ENCODE data around the gene OTC.

The OTC gene

DNA sequence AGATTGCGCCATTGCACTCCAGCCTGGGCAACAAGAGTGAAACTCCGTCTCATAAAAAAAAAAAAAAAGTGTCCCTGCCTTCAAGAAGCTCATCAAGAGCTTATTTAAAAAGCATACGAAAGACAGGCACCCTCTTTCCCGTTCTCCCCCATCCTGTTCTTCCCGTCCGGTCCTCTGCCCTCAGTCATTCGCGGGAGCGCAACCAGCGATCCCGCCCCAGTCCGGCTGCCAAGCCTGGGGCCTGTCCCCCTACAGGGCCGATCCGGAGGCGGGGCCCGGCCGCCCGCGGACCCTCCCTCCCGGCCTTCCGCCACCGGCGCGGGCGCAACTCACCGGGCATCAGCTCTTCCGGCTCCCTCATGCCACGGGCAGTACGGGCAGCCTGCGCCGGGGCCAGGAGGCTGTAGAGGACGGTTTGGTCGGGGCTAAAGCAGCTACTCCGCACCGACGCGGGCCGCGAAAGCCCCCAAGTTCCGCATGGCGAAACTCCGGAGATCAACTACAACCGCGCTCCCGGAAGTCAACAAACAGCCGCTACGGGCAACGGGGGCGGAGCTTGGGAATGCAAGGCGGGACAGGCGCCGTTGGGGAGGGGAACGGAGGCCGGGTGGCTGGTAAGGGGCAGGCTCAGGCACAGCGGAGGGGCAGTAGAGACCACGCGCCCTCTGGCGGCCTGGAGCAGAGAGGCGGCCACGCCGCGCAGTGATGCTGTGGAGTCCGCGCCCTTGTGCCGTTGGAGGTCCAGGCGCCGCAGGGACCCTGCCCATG is 25.2 kb upstream of the OTC start, which contains the start of gene RPGR:
Gene RPGR, minus strand, starts transcription at position 503 of the 768 bp plus-strand sequence. Its CDS starts 142 bp downstream, at position 361.
- Histone ChIP-seq H3K27me3 (no peaks in the 10 kb centered on the region), H3K4me3 (peak within 1 kb of the TSS; percentile 71 to 73), H3K27ac (peak within 1 kb of the TSS; percentile 89 to 90), H3K4me1 (peaks cover 0 to 8% (median 0%) of the 10 kb centered on the region in 4 donors), H3K36me3 (no peaks in the 10 kb centered on the region), H3K9me3 (no peaks in the 10 kb centered on the region)
- DNase-seq: peak; percentile 94 to 96
- intact Hi-C loops (cut with DNase I; ENCODE audit: low total_unique reads): no loop called here
- TF ChIP-seq, protein P1, sequence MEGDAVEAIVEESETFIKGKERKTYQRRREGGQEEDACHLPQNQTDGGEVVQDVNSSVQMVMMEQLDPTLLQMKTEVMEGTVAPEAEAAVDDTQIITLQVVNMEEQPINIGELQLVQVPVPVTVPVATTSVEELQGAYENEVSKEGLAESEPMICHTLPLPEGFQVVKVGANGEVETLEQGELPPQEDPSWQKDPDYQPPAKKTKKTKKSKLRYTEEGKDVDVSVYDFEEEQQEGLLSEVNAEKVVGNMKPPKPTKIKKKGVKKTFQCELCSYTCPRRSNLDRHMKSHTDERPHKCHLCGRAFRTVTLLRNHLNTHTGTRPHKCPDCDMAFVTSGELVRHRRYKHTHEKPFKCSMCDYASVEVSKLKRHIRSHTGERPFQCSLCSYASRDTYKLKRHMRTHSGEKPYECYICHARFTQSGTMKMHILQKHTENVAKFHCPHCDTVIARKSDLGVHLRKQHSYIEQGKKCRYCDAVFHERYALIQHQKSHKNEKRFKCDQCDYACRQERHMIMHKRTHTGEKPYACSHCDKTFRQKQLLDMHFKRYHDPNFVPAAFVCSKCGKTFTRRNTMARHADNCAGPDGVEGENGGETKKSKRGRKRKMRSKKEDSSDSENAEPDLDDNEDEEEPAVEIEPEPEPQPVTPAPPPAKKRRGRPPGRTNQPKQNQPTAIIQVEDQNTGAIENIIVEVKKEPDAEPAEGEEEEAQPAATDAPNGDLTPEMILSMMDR (IDR thresholded peaks at IDR 0.05): peak; percentile 67 to 71

DNA sequence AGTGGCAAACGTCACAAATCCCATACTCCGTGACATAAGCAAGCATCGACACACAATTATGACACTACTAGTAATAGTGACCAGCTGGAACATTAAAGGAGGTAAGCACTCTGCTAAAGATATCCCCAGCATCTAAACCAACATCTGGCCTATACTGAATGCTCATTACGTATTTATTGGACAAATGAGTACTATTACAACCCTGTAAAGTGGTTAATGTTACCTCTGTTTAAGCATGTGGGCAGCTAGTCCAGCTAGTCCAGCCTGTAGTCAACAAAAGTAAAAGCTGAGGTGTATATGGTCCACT is 24.7 kb upstream of the OTC start:
- H3K36me3 ChIP-seq: no peaks in the 10 kb centered on the region
- intact Hi-C loops (cut with DNase I; ENCODE audit: low total_unique reads): no loop called here
- H3K4me3 ChIP-seq: peak overlapping the region; percentile 71 to 73
- TF ChIP-seq, protein P1 (IDR thresholded peaks at IDR 0.05): no peak
- no peaks in the 10 kb centered on the region for H3K27me3 ChIP-seq
- H3K27ac ChIP-seq: peak overlapping the region; percentile 89 to 90
- no peaks in the 10 kb centered on the region for H3K9me3 ChIP-seq
- peaks cover 0 to 8% (median 0%) of the 10 kb centered on the region in 4 donors for H3K4me1 ChIP-seq
- no peak for DNase-seq

DNA sequence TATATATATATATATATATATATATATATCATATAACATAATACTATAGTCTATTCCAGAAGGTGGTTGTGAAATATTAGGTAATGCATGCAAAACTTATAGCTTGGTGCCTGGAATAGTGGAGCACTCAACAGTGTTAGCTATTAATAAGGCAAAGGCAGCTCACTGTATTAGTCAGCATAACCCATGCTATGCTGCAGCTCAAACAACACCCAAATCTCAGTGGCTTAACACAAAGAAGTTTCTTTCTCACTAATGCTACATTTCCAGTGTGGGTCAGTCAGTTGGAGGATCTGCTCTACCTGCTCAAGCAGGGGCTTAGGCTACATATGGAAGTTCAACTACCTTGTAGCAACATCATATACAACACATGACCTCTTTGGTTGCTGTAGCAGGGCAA is 19.9 kb upstream of the OTC start:
- TF ChIP-seq, protein P1 (IDR thresholded peaks at IDR 0.05): no peak
- Histone ChIP-seq H3K27ac (no peak overlapping the region), H3K27me3 (no peaks in the 10 kb centered on the region), H3K9me3 (no peaks in the 10 kb centered on the region), H3K4me3 (no peak overlapping the region), H3K4me1 (no peaks in the 10 kb centered on the region), H3K36me3 (no peaks in the 10 kb centered on the region)
- no peak for DNase-seq
- intact Hi-C loops (cut with DNase I; ENCODE audit: low total_unique reads): no loop called here

DNA sequence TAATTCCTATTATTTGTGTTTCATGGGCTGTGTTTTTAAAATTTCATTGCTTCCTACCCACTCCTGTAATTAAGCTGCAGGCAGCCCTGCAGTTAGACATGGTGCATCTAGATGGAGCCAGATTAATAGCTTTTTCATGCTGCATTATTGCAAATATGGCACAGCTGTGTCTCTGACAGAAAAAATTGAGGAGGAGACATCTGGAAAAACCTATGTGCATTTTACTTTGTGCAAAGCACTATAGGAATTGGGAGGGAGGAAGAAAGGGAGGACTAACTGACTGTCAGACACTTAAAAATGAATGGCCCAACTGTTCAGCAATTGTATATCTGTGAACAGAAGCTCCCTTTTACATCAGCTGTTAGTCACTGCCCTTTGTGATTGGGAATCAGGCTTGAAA is 17.0 kb upstream of the OTC start:
- TF ChIP-seq, protein P1 (IDR thresholded peaks at IDR 0.05): no peak
- no peaks in the 10 kb centered on the region for H3K4me1 ChIP-seq

DNA sequence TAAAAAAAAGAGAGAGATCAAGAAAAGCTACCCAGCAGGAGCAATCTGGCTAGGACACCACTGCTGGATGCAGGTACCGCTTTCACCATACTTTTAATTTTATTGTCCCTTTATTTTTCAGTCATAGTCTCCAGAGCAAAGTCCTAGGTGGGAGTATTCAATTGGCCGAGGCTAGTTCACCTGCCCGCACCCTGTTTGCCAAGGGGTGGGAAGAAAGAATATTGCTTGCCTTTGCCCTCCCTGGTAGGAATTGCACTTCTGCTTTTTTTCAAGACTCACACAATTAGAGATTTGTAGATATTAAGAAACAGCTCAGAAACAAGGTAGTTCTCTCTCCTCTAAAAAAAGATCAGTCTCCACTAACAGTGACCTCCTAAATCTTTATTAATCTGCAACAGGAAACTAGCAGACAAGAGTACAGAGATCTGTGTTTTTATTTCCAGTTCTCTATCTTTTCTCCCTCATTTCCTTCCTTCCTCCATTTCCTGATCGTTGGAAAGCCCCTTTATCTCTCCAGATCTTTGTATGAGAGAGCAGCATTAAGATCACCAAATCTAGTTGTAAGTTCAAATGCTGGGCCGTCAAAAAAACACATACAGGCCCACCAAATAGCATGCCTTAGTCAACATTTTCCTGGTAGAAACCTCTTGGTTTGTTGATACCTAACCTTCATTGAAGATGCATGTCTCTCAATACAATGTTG is 15.7 kb upstream of the OTC start:
- no peak for DNase-seq
- no peaks in the 10 kb centered on the region for H3K27me3 ChIP-seq
- intact Hi-C loops (cut with DNase I; ENCODE audit: low total_unique reads): loop anchor here (1.0 kb wide), 1 partner anchor 48 kb away; no protein-coding TSS in a partner anchor

More for the DNA sequence above, 17.0 kb upstream of the OTC start:
- H3K36me3 ChIP-seq: no peaks in the 10 kb centered on the region
- no peak for DNase-seq
- no peak overlapping the region for H3K4me3 ChIP-seq
- no peaks in the 10 kb centered on the region for H3K27me3 ChIP-seq
- H3K27ac ChIP-seq: no peak overlapping the region
- intact Hi-C loops (cut with DNase I; ENCODE audit: low total_unique reads): no loop called here
- no peaks in the 10 kb centered on the region for H3K9me3 ChIP-seq

More for the DNA sequence above, 15.7 kb upstream of the OTC start:
- TF ChIP-seq, protein P1 (IDR thresholded peaks at IDR 0.05): no peak
- no peaks in the 10 kb centered on the region for H3K36me3 ChIP-seq
- no peaks in the 10 kb centered on the region for H3K4me1 ChIP-seq
- H3K27ac ChIP-seq: no peak overlapping the region
- no peaks in the 10 kb centered on the region for H3K9me3 ChIP-seq
- H3K4me3 ChIP-seq: no peak overlapping the region

Data from tibial artery (tissue), 4 donors.